Activated CD8-positive, alpha-beta memory T cell treated with anti-CD3 and anti-CD28 coated beads, Interleukin-2, amount 50 U/mL, for 1 hour (primary cell): ENCODE data around the gene PCP4L1.
"Not testable (repeated sequence)": the region's sequence is repeated elsewhere in the genome, so short reads cannot be mapped to it uniquely, and the experiment has no call there.

Source experiments
- DNase-seq: peaks from one replicate; pipeline ENCODE4 v3.0.0-alpha.2; 2020; ENCODE audit errors: extremely low read depth

The PCP4L1 gene

GRCh38 chr1:161228032-161228431, 30.5 kb upstream of the PCP4L1 start:
- DNase-seq: no peak

- no peak for DNase-seq
Observed at GRCh38 chr1:161229896-161230295, 28.6 kb upstream of the PCP4L1 start.

- no peak for DNase-seq
Observed at GRCh38 chr1:161230762-161231161, 27.8 kb upstream of the PCP4L1 start.

GRCh38 chr1:161233102-161233501, 25.4 kb upstream of the PCP4L1 start:
- DNase-seq: no peak

- no peak for DNase-seq
Observed at GRCh38 chr1:161235957-161236775, 22.4 kb upstream of the PCP4L1 start.

GRCh38 chr1:161238039-161238473, 20.5 kb upstream of the PCP4L1 start, which contains the start of gene NR1I3:
NR1I3 (minus strand) TSS chr1:161238203; CDS start chr1:161236565, 1,638 bp downstream.
- DNase-seq: no peak

- no peak for DNase-seq
Observed at GRCh38 chr1:161241682-161242081, 16.9 kb upstream of the PCP4L1 start.

GRCh38 chr1:161242313-161242712, 16.2 kb upstream of the PCP4L1 start:
- DNase-seq: no peak

GRCh38 chr1:161244888-161245287, 13.7 kb upstream of the PCP4L1 start:
- no peak for DNase-seq

- not testable (repeated sequence) for DNase-seq
Observed at GRCh38 chr1:161250100-161250499, 8.4 kb upstream of the PCP4L1 start.

GRCh38 chr1:161250829-161251228, 7.7 kb upstream of the PCP4L1 start:
- DNase-seq: no peak

GRCh38 chr1:161251579-161251978, 7.0 kb upstream of the PCP4L1 start:
- DNase-seq: no peak

GRCh38 chr1:161255302-161255701, 3.2 kb upstream of the PCP4L1 start:
- DNase-seq: not testable (repeated sequence)

- DNase-seq: not testable (repeated sequence)
Observed at GRCh38 chr1:161255955-161256520, 2.5 kb upstream of the PCP4L1 start.

GRCh38 chr1:161257109-161257508, 1.4 kb upstream of the PCP4L1 start:
- not testable (repeated sequence) for DNase-seq

- no peak for DNase-seq
Observed at GRCh38 chr1:161259345-161259702, 779 bp downstream of the PCP4L1 start.

- DNase-seq: no peak
Observed at GRCh38 chr1:161259765-161260164, 1.2 kb downstream of the PCP4L1 start.

GRCh38 chr1:161260376-161261260, 2.1 kb downstream of the PCP4L1 start:
- no peak for DNase-seq

- DNase-seq: no peak
Observed at GRCh38 chr1:161261261-161262235, 3.0 kb downstream of the PCP4L1 start.

- no peak for DNase-seq
Observed at GRCh38 chr1:161265305-161265704, 6.8 kb downstream of the PCP4L1 start.

GRCh38 chr1:161266202-161266601, 7.7 kb downstream of the PCP4L1 start:
- no peak for DNase-seq
